Measurements from ENCODE around the gene MLST8.

DNA sequence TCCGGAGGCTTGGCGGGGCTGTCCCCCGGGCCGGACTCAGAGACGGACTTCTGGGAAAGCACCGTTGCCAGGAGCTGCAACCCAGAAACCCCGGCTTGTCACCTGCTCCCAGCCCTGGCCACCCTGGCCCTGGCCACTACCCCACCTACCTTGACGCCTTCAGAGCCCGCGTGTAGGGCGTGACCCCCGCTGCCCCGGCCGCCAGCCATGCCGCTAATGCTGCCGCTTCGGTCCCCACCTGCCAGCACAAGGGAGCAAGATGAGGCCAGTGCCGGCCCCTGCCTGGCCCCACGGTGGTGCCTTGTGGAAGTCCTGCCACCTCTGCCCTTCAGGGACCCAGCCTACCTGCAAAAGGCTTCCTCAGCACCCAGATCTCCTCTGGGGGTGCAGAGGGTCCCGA lies 20.3 kb upstream of the MLST8 start:
- TF ChIP-seq, protein P1, sequence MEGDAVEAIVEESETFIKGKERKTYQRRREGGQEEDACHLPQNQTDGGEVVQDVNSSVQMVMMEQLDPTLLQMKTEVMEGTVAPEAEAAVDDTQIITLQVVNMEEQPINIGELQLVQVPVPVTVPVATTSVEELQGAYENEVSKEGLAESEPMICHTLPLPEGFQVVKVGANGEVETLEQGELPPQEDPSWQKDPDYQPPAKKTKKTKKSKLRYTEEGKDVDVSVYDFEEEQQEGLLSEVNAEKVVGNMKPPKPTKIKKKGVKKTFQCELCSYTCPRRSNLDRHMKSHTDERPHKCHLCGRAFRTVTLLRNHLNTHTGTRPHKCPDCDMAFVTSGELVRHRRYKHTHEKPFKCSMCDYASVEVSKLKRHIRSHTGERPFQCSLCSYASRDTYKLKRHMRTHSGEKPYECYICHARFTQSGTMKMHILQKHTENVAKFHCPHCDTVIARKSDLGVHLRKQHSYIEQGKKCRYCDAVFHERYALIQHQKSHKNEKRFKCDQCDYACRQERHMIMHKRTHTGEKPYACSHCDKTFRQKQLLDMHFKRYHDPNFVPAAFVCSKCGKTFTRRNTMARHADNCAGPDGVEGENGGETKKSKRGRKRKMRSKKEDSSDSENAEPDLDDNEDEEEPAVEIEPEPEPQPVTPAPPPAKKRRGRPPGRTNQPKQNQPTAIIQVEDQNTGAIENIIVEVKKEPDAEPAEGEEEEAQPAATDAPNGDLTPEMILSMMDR (IDR thresholded peaks at IDR 0.05; ENCODE audit: borderline replicate concordance, extremely low read depth, low read length, poor library complexity, severe bottlenecking) = no peak
- no peak for TF ChIP-seq EZH2 (IDR thresholded peaks at IDR 0.05; ENCODE audit: borderline replicate concordance, low read depth, low read length, severe bottlenecking)

All from DND-41 (cell line).